NCI-H226 (cell line): ENCODE measurements around the gene RGS6.
A peak's percentile ranks its signal among the peaks of the same experiment; 100 is the strongest.
"Not testable (repeated sequence)": the region's sequence is repeated elsewhere in the genome, so short reads cannot be mapped to it uniquely, and the experiment has no call there.

ENCODE experiments used
- DNase-seq: peaks from one replicate; pipeline ENCODE4 v3.0.0-alpha.2; 2015

RGS6 gene

GRCh38 chr14:72466325-72466724 is 534.1 kb downstream of the RGS6 start:
- DNase-seq: no peak

GRCh38 chr14:72471346-72471745 is 539.1 kb downstream of the RGS6 start:
- DNase-seq: no peak

GRCh38 chr14:72472845-72473244 is 540.6 kb downstream of the RGS6 start:
- no peak for DNase-seq

DNA sequence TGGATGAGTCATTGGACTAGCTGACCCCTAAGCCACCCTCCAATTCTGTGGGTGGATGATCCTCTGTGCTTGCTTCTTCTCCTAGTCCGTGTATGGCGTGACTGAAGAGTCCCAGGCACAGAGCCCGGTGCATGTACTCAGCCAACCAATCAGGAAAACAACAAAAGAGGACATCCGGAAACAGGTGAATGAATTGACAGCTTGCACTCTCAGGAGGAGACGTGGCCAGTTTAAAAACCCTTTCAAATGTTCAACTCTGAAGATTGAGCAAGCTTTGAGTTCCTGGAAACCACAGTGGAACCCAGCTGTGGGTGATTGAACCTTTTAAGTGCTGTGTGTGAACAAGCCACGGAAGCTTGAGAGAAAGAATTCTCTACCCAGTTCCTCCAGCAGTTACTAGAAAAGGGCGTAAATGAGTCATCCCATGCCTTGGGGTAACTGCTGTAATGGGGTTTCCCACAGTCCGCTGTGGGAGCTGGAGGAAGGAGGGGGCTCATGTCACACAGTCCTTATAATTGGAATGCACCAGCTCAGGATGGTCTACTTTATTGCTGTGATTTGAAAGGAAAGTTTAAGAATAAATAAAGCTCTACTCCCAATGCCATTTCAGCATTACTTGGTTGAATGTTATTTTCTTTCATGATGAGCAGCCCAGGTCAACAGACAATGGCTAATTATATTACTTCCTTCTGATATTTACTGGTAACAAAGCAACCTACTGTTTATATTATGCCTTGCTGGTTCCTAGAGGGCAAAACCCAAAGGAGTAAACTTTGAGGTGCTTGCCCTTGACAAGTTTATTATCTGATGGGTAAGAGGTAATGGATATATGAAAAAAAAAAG is 544.6 kb downstream of the RGS6 start:
- peak; percentile 70 for DNase-seq

- DNase-seq: not testable (repeated sequence)
Observed at GRCh38 chr14:72477578-72477977, 545.3 kb downstream of the RGS6 start.

- DNase-seq: no peak
Observed at GRCh38 chr14:72478471-72478893, 546.3 kb downstream of the RGS6 start.

GRCh38 chr14:72479461-72479931 is 547.3 kb downstream of the RGS6 start:
- no peak for DNase-seq

DNA sequence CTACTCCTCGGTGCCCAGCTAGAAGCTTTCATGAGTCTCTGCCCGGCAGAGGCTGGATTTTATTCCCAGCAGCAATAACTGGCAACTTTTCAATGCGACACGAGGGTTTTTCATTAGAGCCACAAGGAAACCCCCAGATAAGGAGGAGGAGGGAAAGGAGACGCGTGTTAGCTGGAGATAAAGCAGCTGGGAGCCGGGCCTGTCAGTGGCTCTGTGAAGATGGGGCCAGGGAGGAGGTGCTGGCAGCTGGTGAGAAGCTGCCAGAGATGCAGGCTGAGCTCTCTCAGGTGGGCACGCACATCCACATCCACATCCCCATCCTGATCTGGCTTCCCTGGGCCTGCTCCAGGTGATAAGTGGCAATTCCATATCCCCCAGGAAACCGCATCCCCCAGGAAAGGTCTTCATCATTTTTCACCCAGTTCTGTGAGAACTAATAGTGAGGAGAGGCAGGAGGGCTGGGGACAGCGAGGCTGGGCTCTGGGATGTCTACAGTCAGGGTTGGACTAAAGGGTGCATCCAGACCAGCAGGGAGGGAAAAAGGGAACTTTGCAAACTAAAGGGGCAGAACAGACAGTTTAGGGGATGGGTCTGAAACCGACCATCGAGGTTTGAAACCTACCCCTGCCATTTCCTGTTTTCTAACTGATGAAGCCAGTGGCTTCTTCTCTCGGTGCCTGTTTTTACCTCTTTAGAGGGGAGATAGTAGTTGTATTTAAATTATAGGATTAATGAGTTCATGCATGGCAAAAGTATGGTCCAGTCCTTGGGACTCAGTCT is 548.4 kb downstream of the RGS6 start:
- DNase-seq: no peak

- DNase-seq: no peak
Observed at GRCh38 chr14:72483311-72483710, 551.1 kb downstream of the RGS6 start.

DNA sequence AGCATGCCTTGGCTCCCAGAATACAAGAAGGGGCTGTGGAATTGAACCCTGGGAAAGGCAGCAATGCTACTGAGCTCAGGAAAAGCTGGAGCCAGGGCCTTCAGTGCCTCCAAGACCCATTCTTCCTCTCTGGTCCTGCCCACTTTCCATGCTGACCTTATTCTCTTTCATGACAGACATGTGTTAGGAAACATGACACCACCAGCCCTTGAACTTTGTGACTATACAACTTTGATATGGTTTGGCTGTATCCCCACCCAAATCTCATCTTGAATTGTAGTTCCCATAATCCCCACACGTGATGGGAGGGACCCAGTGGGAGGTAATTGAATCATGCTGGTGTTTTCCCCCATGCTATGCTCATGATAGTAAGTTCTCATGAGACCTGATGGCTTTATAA is 553.5 kb downstream of the RGS6 start:
- no peak for DNase-seq

DNA sequence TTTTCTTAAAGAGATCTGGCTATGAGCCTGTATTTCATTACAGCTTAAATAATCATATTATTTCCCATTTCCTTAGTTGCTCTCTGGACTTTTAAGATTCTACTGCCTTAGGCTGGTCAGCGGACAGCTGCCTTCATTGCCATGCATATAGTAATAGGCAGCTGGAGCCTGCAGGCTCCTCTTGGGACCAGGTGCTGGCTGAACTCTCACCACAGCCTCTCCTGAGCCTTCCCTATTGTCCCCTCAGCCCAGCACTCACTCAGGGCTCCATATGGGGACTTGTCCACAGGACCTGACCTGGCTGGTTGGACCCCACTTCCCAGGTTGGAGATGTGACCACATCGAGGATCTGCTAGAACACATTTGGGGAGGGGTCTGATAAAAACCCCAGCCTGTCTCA is 556.3 kb downstream of the RGS6 start:
- DNase-seq: no peak

GRCh38 chr14:72492196-72492595 is 560.0 kb downstream of the RGS6 start:
- no peak for DNase-seq

- no peak for DNase-seq
Observed at GRCh38 chr14:72495668-72496067, 563.4 kb downstream of the RGS6 start.

- DNase-seq: no peak
Observed at GRCh38 chr14:72498646-72499045, 566.4 kb downstream of the RGS6 start.

DNA sequence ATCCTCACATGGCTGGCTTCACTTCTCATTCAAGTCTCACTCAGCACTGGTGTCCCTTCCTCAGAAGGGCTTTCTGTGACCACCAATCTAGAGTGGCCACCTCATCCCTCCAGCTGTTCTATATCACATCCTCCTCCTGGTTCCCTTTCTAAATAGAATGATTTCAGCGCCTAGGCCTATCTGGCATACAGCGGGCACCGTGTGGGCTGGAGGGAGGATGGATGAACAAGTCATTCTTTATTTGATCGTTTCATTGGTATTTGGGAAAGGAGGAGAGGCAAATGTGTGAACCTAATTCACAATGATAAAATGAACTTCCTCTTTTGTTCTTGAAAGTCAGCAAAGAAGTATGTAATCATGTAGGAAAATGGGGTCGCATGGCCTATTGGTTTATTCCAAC is 567.5 kb downstream of the RGS6 start:
- DNase-seq: no peak

DNA sequence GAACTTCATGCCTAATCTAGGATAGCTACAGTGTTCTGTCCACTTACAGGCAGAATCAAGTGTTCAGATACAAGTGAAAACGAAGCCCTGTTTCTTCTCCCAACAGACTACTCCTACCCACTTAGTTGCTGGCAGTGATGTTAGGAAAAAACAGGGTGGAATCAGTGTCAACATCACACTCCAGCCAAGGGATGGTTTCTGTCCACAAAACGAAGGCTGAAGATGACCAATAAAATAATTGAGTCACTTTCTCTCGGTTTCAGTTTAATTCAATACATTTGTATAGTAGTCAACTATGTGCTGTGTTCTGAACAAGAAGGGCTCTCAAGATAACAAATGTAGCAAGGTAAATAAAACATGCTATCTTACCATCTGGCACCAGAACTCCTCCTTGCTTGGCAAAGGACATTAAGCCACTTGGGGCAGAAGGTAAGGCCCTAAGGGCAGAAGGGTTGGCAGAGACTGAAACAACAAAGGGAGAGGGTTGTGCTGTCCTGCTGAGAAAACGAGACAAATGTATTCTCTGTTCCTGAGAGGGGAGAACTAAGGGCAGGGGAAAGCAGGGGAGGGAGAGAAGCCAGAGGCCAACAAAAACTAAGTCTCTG is 568.1 kb downstream of the RGS6 start:
- DNase-seq: no peak

GRCh38 chr14:72501439-72501838 is 569.2 kb downstream of the RGS6 start:
- no peak for DNase-seq

- DNase-seq: no peak
Observed at GRCh38 chr14:72503271-72503670, 571.0 kb downstream of the RGS6 start.

GRCh38 chr14:72503696-72504368 is 571.6 kb downstream of the RGS6 start:
- no peak for DNase-seq

DNA sequence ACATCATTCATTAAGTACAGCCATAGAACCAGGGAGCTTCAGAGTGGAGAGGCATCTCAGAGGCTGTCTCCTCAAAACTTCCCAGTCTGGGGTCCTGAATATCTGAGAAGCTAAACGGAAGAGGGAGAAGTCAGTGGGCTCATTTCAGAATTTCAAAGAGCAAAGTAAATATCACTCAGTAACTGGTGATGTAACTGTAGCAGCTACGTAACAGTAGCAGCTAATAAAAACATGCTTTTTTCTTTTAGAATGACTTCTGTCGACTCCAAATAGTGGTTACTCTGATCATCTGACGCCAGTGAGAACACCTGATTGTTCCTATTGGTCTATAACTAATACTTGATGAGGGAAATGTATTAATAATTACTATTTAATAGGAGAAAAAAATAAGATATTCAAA is 578.3 kb downstream of the RGS6 start:
- no peak for DNase-seq

GRCh38 chr14:72512281-72512680 is 580.1 kb downstream of the RGS6 start:
- no peak for DNase-seq

GRCh38 chr14:72512925-72513324 is 580.7 kb downstream of the RGS6 start:
- DNase-seq: no peak

GRCh38 chr14:72513346-72513745 is 581.1 kb downstream of the RGS6 start:
- DNase-seq: no peak
